ENCODE measurements around the gene ACSS1.

The ACSS1 gene

GRCh38 chr20:25077610-25078169 is 19.8 kb upstream of the ACSS1 start:
- DNase-seq: no peak

- DNase-seq: no peak
These were observed 19.0 kb upstream of the ACSS1 start for GRCh38 chr20:25076731-25077609.

DNA sequence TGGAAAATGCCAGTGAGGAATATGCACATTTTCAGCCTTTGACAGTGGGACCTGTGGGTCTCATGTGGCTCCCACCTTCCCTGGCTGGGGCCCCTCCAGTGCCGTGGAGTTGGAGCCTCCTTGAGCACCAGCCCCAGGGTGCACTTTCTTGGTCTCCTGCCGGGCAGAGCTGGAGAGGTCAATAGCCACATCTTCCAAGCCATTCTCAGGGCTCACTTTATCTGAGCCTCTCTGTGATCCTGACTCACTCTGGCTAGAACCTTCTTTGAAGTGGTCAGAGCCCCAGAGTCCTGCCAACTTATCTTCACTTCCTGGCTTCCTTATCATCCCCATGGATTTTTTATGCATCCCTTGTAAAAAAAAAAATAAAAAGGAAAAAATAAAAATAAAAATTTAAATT is 18.3 kb upstream of the ACSS1 start:
- no peak for DNase-seq

GRCh38 chr20:25073544-25073943 is 15.6 kb upstream of the ACSS1 start:
- no peak for DNase-seq

GRCh38 chr20:25072226-25072811 is 14.4 kb upstream of the ACSS1 start:
- DNase-seq: no peak

GRCh38 chr20:25071734-25072133 is 13.8 kb upstream of the ACSS1 start:
- no peak for DNase-seq

- DNase-seq: no peak
These were observed 13.0 kb upstream of the ACSS1 start for GRCh38 chr20:25070821-25071473.

- no peak for DNase-seq
These were observed 9.4 kb upstream of the ACSS1 start for GRCh38 chr20:25067102-25067987.

DNA sequence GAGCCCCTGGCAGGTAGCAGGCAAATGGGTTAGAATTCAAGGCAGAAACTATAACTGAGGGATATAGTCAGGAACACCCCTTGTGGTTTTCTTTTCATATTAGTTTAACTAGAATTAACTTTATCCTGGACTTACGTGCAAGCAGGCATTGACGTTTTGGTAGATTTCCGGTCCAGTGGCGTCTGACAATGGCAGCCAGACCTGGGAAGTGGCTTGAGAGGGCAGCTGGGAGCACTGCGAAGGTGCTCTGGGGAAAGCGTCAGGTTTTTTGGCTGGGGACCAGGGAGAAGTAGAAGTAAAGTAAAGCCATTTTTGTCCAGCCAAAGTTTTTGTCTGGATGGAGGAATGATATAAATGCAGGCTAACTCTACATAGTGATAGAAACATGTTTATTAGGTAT is 8.4 kb upstream of the ACSS1 start:
- DNase-seq: no peak

DNA sequence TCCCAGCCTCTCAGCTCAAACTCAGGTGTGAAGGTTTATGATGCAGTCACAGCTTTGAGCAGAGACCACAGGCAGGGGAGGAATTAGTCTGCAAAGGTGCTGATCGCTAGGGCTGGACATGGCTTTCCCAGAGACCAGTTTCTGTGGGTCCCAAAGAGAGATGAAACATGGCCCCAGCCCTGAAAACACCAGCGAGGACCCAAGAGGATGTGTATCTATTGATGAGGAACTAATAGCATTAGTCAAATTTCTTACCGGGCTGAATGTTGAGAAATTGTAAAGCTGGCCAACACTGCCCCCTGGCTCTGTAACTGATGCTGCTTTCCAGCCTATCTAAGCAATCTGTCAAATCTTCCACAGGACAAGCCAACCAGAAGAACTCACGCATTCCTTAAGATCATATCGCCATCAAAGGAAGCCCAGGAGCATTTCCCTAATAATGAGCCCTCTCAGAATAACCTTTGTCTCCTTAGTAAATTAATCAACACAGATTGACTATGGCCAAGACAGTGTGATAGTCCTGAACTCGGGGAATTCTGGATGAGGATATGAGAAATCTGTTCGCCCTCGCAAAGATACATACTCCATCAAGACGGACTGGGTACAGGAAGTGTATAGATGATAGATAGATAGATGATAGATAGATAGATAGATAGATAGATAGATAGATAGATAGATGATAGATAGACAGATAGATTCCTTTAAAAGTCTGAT is 7.8 kb upstream of the ACSS1 start:
- DNase-seq: peak; percentile 68

- no peak for DNase-seq
These were observed 7.2 kb upstream of the ACSS1 start for GRCh38 chr20:25065072-25065624.

GRCh38 chr20:25064561-25065071 is 6.7 kb upstream of the ACSS1 start:
- DNase-seq: no peak

DNA sequence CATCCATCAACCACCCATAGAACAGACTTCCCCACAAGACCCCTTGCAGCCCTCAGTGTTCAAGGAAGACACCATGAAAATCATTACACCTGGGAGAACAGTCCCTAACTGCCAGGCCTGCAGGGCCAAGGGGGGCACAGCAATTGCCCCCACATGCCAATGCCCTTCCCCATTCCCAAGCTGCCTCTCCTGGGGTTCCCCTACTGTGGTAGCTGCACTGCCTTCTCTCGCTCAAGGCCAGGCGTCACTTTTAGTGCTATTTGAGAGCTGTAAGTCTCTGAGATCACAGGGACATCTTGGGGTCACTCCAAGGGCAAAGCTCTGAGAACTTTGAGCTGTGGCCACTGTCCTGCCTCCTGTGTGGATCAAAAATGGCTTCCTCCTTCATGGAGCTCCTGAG is 6.0 kb upstream of the ACSS1 start:
- no peak for DNase-seq

- no peak for DNase-seq
These were observed 5.6 kb upstream of the ACSS1 start for GRCh38 chr20:25063546-25063945.

GRCh38 chr20:25062841-25063240 is 4.9 kb upstream of the ACSS1 start:
- no peak for DNase-seq

GRCh38 chr20:25061821-25062530 is 4.0 kb upstream of the ACSS1 start:
- DNase-seq: no peak

DNA sequence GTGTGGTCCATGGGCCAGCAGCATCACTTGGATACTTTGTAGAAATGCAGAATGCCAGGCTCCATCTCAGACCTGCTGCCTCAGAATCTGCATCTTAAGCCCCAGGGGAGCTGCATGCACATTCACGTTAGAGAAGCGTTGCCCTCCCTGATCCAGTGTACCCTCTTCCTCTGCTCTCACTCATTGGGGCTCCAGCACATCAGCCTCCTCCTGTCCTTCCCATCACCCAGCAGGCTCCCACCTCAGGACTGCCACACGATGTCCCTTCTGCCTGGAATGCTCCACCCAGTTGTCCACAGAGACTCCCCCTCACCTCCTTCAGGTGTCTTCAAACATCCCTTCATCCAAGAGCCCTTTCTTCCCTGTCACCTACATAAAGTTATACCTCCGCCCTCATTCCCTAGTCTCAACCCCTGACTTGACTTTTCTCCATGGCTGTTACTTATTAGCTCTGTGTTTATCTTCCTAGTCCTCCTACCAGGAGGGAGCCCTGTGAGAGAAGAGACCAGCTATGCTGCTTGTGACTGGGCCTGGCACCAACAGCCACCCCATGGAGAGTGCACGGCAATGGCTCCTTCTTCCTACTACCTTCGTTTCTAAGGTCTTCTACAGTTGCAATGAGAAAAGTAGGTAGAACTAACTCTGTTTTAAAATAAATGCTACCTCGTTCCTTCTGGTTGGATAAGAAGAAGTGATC is 3.3 kb upstream of the ACSS1 start:
- DNase-seq: no peak

DNA sequence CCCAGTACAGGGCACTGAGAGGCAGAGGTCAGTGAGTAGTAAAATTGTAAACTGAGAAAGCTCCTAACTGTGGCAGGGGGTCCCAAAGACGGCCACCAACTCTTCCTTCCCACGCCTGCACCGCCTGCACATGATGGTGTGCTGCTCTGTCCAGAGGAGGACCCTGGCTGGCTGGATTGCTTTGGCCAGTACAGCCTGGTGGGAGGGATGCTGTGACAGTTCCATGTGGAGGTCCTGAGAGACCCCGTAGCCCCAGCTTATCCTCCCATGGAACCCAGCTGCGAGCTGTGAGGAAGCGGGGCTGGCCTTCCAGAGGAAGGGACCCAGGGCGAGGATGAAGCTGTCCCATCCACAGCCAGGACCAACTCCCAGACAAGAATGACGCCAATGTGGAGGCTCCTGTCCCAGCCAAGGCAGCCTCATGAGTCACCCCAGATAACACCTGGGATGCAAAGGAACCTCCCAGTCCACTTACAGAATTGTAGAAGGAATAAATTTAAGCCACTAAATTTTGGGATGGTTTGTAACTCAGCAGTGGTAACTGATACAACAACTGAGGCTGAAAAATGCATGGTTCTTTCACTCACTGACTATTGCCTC is 2.0 kb upstream of the ACSS1 start:
- no peak for DNase-seq
